HG03064 (cell line): ENCODE results near the gene SLC19A3.

Experiments used
- ATAC-seq: cut with Tn5 transposase; IDR thresholded peaks from one replicate; pipeline ENCODE4 v1.9.1; 2021; ENCODE audit warnings: low read depth; ENCODE audit not compliant: unreplicated experiment

Gene SLC19A3

DNA sequence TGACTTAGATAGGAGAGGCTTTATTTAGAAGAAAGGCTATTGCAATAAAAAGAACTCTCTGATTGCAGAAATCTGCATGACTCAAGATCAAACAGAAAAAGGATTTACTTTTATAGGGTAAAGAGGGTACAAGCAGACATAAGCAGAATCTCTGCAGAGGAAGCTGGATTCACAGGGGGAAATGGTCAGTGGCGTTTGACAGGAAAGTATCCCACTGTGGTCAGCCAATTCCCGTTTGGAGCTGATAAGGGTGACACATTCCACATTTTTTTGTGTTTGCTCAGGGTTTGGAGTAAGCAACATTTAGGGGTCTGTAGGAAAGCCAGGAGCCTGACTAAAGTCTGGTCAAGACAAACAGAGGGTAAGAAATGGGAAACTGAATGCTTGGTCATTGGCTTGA is 75.2 kb downstream of the SLC19A3 start:
- ATAC-seq: no peak

DNA sequence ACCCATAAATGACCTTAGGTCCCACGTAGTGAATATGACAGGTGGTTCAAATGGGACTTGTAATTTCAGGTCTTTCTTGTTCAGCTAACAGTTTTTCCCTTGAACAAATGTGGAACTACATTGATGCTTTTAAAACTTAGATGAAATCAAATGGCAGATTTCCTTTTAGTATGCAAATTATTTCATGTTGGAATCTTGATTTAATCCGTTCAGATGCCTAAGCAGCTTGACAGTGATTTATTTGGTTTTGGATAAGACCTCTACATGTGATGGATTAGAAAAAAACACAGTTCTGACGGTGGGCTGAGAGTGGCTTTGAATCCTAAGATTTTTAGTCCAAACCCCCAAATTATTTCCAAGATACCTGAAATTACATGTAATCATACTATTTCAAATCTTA is 83.6 kb downstream of the SLC19A3 start:
- ATAC-seq: no peak
